GM12801 (cell line): ENCODE results near the gene UPF3A.

Experiments used
- CTCF ChIP-seq: IDR thresholded peaks from one replicate; pipeline ENCODE4 v1.5.1; 2011; ENCODE audit warnings: control low read depth; ENCODE audit not compliant: insufficient read length; ENCODE audit errors: extremely low read depth

Gene UPF3A

GRCh38 chr13:114320065-114320464, 38.7 kb downstream of the UPF3A start:
- TF ChIP-seq CTCF = no peak

GRCh38 chr13:114321256-114321655, 39.9 kb downstream of the UPF3A start:
- TF ChIP-seq CTCF = no peak

- TF ChIP-seq CTCF = no peak
These were observed 41.9 kb downstream of the UPF3A start for GRCh38 chr13:114323349-114323748.

- TF ChIP-seq CTCF = no peak
These were observed 42.9 kb downstream of the UPF3A start for GRCh38 chr13:114324334-114324733.

GRCh38 chr13:114325729-114326128, 44.3 kb downstream of the UPF3A start:
- no peak for TF ChIP-seq CTCF

GRCh38 chr13:114328034-114328433, 46.6 kb downstream of the UPF3A start:
- TF ChIP-seq CTCF = no peak

- TF ChIP-seq CTCF = no peak
These were observed 47.2 kb downstream of the UPF3A start for GRCh38 chr13:114328595-114328994.

- no peak for TF ChIP-seq CTCF
These were observed 48.7 kb downstream of the UPF3A start for GRCh38 chr13:114330086-114330485.
